HG03521 (cell line): ENCODE results near the gene SUSD5.
"Not testable (repeated sequence)": the region's sequence is repeated elsewhere in the genome, so short reads cannot be mapped to it uniquely, and the experiment has no call there.

Experiments
- ATAC-seq: cut with Tn5 transposase; IDR thresholded peaks from one replicate; pipeline ENCODE4 v1.9.1; 2021; ENCODE audit warnings: mild to moderate bottlenecking, moderate library complexity; ENCODE audit not compliant: unreplicated experiment

Gene SUSD5

DNA sequence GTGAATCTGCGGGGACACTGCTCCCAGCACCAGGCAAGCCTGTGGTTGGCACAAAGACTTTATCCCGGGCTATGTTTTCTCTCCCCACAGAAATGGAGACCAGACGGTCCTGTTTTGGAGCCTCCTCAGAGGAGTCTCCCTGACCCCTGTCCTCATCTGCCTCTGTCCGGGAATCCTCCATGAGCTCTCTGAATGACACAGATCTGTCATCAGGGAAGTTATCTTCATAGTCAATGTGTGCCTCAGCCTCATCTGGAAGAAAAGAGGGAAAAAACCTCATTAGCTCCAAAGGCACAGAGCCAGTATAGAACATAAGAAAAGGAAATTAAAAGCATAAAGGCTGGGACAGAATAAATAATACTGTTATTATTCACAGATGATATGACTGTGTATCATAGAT lies 64.8 kb downstream of the SUSD5 start:
- ATAC-seq: no peak

DNA sequence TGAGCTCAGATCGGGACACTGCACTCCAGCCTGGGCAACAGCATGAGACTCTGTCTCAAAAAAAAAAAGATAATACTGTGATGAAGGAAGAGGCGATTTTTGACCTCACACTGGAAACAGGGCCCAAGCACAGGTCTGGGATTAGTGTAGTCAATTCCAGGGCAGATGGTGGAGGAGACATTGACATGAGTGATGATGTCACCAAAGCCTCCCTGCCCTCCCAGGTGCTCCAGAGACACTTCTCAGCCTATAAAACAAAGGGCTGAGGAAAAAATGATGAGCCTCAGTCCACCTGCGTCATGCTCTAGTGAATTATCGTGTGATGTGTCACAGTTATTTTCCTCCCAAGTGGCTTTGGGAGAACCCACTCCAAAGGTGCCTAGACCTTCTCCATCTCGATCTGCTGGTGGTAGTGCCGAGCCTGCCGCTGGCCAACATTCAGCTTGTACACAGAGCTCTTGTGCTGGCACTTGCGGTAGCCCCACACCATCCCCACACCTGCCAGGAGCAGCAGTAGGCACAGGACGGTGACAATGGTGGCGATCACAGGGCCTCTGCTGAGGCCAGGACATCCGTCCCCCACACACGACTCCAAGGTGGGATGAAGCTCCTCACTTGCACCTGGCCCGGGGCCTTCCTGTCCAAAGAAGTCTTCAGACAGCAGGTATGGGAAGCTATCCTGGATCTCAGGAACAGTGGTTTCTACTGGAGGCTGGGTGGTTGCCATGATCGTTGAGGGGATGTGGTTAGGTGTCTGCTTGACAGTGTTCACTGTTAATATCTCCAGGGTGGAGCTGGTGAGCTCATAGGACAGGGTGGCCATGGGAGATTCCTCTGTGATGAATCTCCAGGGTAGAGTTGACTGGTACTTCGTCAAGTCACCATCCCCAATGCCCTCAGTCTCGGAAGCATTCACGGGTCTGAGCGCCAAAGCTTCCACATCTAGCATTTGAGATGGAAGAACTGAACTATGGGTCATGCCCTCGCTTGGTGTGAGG lies 65.9 kb downstream of the SUSD5 start:
- no peak for ATAC-seq

GRCh38 chr3:33149342-33149741 lies 69.3 kb downstream of the SUSD5 start:
- ATAC-seq: no peak

DNA sequence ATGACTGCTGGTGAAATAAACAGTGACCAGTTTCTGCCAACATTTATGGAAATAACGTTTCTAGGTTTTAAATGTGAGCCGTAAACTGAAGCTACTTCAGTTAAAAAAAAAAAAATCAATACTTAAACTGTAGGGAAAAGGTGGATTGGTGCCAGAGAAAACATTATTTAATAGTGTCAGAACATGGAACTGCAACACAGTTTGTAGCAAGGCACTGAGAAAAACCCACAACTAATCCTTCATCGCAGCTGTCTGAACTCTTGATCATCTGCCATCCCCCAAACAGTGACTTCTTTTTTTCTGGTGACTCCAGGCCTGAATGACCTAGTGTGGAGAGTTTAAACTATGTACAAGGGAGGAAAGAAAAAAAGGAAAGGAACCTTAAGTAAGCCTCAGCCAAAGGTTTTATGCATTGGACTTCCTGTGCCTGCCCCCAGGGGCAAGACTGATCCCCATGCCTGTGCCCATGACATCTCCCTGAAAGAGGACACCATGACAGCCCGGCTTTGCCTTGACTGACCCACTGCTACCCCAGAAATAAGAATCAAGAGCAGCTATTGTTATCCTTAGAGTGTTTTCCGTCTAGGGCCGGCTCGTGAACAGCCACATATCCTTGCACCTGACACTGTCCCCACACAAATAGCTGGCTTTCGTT lies 71.7 kb downstream of the SUSD5 start:
- ATAC-seq: no peak

- ATAC-seq: no peak
These were observed 72.6 kb downstream of the SUSD5 start for GRCh38 chr3:33145901-33146580.

GRCh38 chr3:33145221-33145900 lies 73.2 kb downstream of the SUSD5 start:
- ATAC-seq: no peak

DNA sequence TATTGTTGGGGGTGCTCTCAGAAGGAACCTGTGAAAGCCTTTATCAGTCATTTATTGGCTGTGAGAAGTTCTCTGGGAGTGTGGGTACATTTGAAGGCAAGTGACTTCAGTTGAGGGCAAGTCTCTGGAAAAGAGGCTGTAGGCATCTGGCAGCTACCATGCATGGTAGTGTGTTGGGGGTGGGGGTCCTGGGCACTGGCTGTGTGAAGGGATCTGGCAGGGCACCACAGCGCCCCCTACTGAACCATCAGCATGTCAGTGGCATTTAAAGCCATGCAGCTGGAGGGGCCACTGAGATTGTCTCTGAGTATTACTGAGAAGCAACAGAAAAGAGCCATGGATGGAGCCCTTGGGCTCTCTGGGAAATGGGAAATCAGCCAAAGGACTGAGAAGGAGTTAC lies 74.2 kb downstream of the SUSD5 start:
- no peak for ATAC-seq

- ATAC-seq: no peak
These were observed 77.6 kb downstream of the SUSD5 start for GRCh38 chr3:33141006-33141405.

- no peak for ATAC-seq
These were observed 78.6 kb downstream of the SUSD5 start for GRCh38 chr3:33139996-33140395.

DNA sequence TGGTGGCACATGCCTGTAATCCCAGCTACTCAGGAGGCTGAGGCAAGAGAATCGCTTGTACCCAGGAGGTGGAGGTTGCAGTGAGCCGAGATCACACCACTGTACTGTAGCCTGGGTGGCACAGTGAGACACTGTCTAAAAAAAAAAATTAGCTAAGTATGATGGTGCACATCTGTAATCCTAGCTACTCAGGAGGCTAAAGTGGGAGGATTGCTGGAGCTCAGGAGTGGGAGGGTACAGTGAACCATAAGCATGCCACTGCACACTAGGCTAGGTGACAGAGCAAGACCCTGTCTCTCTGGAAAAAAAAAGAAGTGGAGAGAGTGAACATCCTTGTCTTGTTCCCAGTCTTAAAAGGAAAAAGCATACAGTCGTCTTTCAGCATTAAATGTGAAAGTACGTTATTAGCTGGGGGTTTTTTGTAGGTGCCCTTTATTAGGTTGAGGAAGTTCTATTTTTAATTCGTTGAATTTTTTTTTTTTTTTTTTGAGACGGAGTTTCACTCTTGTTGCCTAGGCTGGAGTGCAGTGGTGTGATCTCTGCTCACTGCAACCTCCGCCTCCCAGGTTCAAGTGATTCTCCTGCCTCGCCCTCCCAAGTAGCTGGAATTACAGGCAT lies 79.5 kb downstream of the SUSD5 start:
- not testable (repeated sequence) for ATAC-seq

DNA sequence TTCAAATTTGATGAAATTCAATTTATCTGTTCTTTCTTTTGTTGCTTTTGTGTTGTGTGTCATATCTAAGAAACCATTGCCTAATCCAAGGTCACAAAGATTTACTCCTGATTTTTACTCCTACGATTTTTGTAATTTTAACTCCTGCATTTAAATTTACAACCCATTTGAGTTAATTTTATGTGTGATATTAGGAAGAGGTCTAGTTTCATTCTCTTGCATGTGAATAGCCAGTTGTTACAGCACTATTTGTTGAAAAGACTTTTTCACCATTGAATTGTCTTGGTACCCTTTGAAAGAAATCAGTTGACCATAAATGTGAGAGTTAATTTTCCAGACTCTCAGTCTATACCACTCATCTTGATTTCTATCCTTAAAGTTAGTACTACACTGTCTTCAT lies 80.9 kb downstream of the SUSD5 start:
- no peak for ATAC-seq

DNA sequence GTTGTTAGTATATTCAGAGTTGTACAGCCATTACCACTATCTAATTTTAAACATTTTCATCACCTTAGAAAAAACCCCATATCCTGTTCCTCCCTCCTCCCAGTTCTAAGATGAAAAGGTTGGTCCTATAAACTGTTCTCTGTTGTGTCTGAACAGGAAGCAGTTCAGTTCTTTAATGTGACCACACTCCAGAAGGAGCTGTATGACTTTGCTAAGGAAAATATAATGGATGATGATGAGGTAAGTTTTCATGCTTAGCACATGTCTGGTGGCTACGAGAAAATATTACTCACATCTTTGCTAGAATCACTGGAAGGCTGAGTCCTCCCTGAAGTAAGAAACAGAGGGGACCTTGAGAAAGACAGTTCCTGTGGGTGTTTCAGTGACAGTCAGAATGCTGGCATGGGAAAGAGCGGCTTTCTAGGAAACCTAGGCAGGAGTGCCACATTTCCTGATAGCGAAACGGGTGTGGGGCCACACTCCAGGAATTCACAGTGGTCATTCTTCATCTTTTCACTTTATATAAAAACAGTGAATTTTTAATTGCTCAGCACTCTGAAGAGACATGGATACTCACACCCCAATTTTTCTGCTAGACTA lies 84.5 kb downstream of the SUSD5 start:
- ATAC-seq: no peak

DNA sequence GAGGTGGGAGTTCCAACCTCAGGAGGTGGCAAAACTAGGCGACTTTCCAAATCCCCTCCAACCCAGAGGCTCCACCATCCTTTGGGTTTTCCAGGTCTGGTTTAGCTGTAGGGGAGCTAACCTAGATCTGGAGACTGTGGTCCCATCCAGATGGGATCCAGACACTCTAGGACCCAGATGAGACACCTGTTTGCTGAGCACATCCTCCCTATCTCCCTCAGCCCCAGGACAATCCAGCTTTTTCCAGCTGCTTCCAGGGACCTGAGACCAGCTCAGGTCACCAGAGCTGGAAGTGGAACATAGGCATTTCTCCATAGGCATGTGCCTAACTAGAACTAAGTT lies 86.6 kb downstream of the SUSD5 start:
- no peak for ATAC-seq

DNA sequence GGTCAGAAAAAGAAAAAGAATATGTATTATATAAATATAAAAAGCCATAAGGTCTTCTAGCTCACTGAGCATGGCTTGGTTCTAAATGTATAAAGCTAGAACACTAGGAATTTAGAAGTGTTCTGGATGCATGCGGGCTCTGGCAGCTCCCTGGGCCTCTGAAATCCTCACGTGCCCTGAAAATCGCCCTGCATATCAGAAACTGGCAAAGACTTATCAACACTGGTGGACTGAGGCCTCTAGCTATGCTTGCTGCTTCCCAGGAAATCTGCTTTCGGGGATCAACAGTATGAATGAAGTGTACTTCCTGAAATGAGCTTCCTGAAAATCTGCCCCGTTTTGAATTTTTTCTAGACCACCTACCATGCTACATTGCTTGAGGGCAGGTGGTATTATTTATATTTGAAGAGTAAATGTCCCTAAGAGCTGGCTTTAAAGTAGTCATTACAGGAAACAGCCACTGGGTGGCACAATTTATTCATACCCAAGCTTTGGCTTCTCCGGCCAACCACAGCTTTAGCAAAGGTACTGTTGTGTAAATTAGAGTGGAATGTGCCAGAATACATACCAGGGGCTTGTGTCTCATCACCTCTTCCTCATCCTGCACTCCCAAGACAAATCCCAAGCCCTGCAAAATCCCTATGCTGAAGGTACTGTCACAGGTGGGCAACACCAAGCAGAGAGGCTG lies 87.1 kb downstream of the SUSD5 start:
- peak; percentile 75 for ATAC-seq

DNA sequence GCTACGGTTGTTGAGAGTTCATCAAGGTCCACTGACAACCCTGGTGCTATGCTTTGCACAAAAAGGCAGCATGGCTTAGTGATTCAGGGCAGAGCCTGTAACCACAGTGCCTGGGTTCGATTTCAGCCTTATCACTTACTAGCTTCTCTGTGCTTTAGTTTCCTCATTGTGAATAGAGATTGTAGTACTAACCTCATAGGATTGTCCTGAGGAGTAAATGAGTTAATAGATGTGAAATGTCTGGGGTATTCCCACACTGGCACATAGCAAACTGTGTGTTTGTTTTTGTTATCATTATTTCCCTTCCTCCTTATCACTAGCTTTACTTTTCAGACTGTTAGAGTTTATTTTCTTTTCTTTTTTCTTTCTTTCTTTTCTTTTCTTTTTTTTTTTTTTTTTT lies 88.5 kb downstream of the SUSD5 start:
- ATAC-seq: no peak

DNA sequence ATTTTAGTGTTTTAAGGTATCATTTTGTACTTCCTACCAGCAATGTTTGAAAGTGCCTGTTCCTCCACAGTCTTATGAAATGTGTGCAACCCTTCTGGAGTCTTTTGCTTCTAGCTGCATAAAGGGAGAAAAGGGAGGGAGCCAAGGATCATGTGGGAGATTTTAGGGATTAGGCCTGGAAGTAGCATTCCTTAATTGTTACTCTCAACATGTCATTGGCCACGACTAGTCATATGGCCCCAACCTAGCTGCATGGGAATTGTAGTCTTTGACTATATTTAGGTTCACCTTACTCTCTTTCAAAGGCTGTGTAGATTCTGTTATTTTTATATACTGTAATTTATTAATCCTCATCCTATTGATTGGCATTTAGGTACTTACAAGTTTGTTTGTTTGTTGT lies 89.9 kb downstream of the SUSD5 start:
- ATAC-seq: no peak

GRCh38 chr3:33125840-33126239 lies 92.8 kb downstream of the SUSD5 start:
- no peak for ATAC-seq

GRCh38 chr3:33124638-33125037 lies 94.0 kb downstream of the SUSD5 start:
- no peak for ATAC-seq

- no peak for ATAC-seq
These were observed 95.6 kb downstream of the SUSD5 start for GRCh38 chr3:33122991-33123390.

DNA sequence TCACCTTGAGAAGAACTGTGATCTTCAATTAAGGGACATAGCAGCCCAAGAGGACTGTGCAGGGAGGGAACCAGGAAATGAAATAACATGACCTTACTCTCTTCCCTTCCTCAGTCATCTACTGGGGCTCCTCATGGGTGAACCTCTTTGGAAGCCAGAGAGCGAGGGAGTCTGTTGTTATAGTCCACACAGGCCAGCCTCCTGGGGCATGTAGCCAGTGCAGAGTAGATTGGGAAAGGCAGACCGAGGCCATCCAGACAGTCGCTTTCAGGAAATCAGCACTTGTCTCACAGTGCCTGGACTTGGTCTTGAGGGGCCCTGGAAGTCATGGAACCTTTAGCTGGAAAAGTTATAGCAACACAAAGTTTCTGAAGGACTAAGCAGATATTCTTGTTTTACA lies 98.7 kb downstream of the SUSD5 start:
- no peak for ATAC-seq
